ENCODE data around the gene LRRC55.

DNA sequence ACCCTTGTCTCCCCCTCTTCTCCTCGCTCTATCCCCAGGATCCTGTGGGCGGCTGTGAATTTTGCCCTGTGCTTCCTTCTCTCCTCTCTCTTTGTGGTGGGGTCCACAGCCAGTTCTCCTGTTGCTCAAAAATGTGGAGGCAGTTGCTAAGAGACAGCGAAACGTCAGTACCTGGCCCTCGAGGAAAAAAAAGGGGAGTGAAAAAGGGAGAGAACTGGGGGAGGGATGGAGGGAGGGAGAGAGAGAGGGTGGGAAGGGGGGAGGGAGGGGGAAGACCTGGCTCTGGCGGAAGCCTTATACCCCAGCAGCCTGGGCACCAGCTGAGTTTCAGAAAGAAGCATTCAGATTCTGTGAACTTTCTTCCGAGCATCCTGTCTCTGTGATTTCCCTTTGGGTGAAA lies 2.1 kb upstream of the LRRC55 start:
- no peak for TF ChIP-seq CTCF (IDR thresholded peaks at IDR 0.05)
- TF ChIP-seq EP300 (IDR thresholded peaks at IDR 0.05): no peak
